Measurements from ENCODE around the gene UMAD1. TPM values are rescaled to one million over a fixed set of nuclear protein-coding genes. Genes with fewer than 3 reads are reported as not detected.

The UMAD1 gene
- total and polyA plus RNA-seq, 10 donors, result 7.6 to 21.2 (median 14.2) TPM

DNA sequence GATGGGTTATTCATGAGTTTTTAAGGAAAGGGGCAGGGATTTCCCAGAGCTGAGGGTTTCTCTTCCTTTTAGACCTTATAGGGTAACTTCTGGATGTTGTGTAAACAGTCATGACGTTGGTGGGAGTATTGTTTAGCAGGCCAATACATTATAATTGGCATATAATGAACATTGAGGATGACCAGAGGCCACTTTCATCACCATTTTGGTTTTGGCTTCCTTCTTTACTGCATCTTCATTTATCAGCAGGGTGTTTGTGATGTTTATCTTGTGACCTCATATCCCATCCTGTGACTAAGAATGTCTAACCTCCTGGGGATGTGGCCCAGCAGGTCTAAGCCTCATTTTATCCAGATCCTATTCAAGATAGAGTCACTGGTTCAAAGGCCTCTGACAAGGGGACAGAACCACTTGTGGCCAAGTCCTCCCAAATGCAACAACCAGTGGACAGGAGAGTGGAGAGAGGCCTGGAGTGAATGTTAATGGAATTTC lies 155.1 kb downstream of the UMAD1 start:
- no peak for DNase-seq
- WGBS, 5 donors, result 65 to 94% (median 80%) methylated on average over 1 of the region's 1 CpG
- no peaks in the 10 kb centered on the region for H3K4me1 ChIP-seq
- peaks cover 0 to 40% (median 0%) of the 10 kb centered on the region in 6 donors for H3K36me3 ChIP-seq
- H3K27me3 ChIP-seq (replicated peaks in 1 of 7), result no peaks in the 10 kb centered on the region
- TF ChIP-seq, protein P1, sequence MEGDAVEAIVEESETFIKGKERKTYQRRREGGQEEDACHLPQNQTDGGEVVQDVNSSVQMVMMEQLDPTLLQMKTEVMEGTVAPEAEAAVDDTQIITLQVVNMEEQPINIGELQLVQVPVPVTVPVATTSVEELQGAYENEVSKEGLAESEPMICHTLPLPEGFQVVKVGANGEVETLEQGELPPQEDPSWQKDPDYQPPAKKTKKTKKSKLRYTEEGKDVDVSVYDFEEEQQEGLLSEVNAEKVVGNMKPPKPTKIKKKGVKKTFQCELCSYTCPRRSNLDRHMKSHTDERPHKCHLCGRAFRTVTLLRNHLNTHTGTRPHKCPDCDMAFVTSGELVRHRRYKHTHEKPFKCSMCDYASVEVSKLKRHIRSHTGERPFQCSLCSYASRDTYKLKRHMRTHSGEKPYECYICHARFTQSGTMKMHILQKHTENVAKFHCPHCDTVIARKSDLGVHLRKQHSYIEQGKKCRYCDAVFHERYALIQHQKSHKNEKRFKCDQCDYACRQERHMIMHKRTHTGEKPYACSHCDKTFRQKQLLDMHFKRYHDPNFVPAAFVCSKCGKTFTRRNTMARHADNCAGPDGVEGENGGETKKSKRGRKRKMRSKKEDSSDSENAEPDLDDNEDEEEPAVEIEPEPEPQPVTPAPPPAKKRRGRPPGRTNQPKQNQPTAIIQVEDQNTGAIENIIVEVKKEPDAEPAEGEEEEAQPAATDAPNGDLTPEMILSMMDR (IDR thresholded peaks at IDR 0.05 in 8 of 11, conservative IDR thresholded peaks at IDR 0.05 in 3 of 11), result no peak
- peaks cover 0 to 5% (median 0%) of the 10 kb centered on the region in 8 donors for H3K9me3 ChIP-seq
- no peak overlapping the region for H3K27ac ChIP-seq
- no peak overlapping the region for H3K4me3 ChIP-seq
- intact Hi-C loops (cut with DNase I; ENCODE audit: low total_unique reads), result no loop called here

DNA sequence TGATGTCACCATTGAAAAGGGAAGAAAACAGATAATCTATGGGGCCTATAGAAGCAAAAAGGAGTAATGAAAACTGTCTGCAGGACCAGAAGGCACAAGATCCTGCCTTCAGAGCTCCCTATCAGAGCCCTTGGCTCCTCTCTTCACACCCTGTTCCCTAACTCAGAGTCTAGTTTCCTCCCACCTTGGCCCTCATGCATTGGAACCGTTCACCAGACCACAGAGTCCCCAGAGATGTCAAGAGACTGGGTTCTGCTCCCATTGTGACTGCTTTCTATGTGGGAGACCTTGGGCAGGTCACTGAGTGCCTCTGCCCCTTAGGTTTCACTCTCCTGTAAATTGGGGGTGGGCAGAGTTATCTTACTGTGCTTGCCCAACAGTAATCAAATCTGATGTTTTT lies 158.0 kb downstream of the UMAD1 start:
- no peak overlapping the region for H3K27ac ChIP-seq
- TF ChIP-seq POLR2AphosphoS5 (IDR thresholded peaks at IDR 0.05), result no peak
- intact Hi-C loops (cut with DNase I; ENCODE audit: low total_unique reads), result no loop called here
- H3K27me3 ChIP-seq (replicated peaks in 1 of 7), result no peaks in the 10 kb centered on the region
- WGBS, 5 donors, result 25 to 52% (median 41%) methylated on average over 1 of the region's 1 CpG
- no peaks in the 10 kb centered on the region for H3K4me1 ChIP-seq
- peaks cover 0 to 15% (median 0%) of the 10 kb centered on the region in 6 donors for H3K36me3 ChIP-seq
- peaks cover 0 to 5% (median 0%) of the 10 kb centered on the region in 8 donors for H3K9me3 ChIP-seq
- no peak for DNase-seq
- no peak overlapping the region for H3K4me3 ChIP-seq

DNA sequence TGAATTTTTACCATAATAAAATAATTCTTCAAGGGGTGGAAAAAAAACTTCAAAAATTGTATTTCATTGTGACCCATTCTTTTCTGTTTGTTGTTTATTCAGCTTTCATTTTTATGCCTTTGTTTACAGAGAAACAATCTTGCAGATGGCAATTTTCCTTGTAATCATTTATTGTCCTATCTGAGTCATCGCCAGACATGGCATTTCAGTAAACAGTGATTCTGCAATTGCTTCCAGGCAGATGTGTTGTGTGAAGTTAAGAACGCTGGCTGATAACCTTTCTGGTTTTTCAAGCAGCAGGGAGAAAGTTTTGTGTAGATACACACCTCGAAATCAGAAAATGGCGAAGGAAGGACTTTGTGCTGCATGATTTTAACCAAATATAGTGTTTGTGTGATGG lies 158.6 kb downstream of the UMAD1 start:
- no peak for DNase-seq
- intact Hi-C loops (cut with DNase I; ENCODE audit: low total_unique reads), result no loop called here

DNA sequence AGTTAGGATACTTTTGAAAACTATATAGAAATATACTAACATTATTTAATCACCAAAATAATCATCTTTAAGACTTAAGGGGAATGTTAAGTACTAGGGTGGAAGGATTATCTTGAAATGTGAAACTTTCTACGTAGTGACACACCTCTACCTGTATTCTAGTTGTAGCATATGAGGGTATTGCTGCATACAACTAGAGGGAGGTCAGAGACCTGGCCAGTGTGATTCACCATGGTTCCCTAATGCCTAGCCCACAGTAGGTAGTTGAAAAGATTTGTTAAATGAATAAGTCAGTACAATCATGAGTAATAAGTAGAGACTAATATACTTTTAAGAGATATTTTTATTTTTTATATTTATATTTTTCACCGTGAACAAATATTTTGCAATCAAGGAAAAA lies 162.0 kb downstream of the UMAD1 start:
- H3K36me3 ChIP-seq, result peaks cover 0 to under 1% (median 0%) of the 10 kb centered on the region in 6 donors
- H3K4me3 ChIP-seq, result no peak overlapping the region
- no peak overlapping the region for H3K27ac ChIP-seq
- 96 to 100% (median 98%) methylated on average over 2 of the region's 2 CpGs for WGBS, 5 donors
- H3K4me1 ChIP-seq, result peaks cover 0 to 16% (median 5%) of the 10 kb centered on the region in 6 donors
- no peaks in the 10 kb centered on the region for H3K9me3 ChIP-seq
- no peaks in the 10 kb centered on the region for H3K27me3 ChIP-seq (replicated peaks in 1 of 7)
- DNase-seq, result no peak
- TF ChIP-seq POLR2A (IDR thresholded peaks at IDR 0.05) (no peak), POLR2AphosphoS5 (IDR thresholded peaks at IDR 0.05) (no peak)
- TF ChIP-seq, protein P1 (IDR thresholded peaks at IDR 0.05 in 8 of 11, conservative IDR thresholded peaks at IDR 0.05 in 3 of 11), result no peak
- intact Hi-C loops (cut with DNase I; ENCODE audit: low total_unique reads), result no loop called here

More for the DNA sequence above, 158.6 kb downstream of the UMAD1 start:
- Histone ChIP-seq H3K4me1 (no peaks in the 10 kb centered on the region), H3K27me3 (replicated peaks in 1 of 7) (no peaks in the 10 kb centered on the region), H3K36me3 (peaks cover 0 to 15% (median 0%) of the 10 kb centered on the region in 6 donors), H3K9me3 (peaks cover 0 to 5% (median 0%) of the 10 kb centered on the region in 8 donors), H3K27ac (no peak overlapping the region), H3K4me3 (no peak overlapping the region)
- 88 to 95% (median 92%) methylated on average over 4 of the region's 4 CpGs for WGBS, 5 donors
- TF ChIP-seq POLR2A (IDR thresholded peaks at IDR 0.05), result no peak
- TF ChIP-seq, protein P1 (IDR thresholded peaks at IDR 0.05 in 8 of 11, conservative IDR thresholded peaks at IDR 0.05 in 3 of 11), result no peak
- no peak for TF ChIP-seq POLR2AphosphoS5 (IDR thresholded peaks at IDR 0.05)
